Left lung (tissue), 10 donors: ENCODE measurements around the gene ETV3L. TPM values are rescaled to one million over a fixed set of nuclear protein-coding genes. Genes with fewer than 3 reads are reported as not detected.
A peak's percentile ranks its signal among the peaks of the same experiment; 100 is the strongest.

ENCODE experiments used
- ATAC-seq: fragments of 200-7000 bp; cut with Tn5 transposase; one replicate; pipeline ENCODE4 v1.9.1; 2020; ENCODE audit warnings: moderate library complexity
- DNase-seq, 4 donors: peaks; one replicate each; pipeline ENCODE4 v3.0.0-alpha.2; 2013 to 2020
- H3K27ac ChIP-seq, 2 donors: fragments of 200-600 bp; sonication (generic) in 1 of 2; one replicate each; pipeline versions ENCODE4 v1.5.0 to v1.8.0; 2020 to 2021
- H3K27me3 ChIP-seq, 2 donors: fragments of 200-600 bp; sonication (generic) in 1 of 2; one replicate each; pipeline versions ENCODE4 v1.5.0 to v1.8.0; 2020 to 2021
- H3K36me3 ChIP-seq, 2 donors: fragments of 200-600 bp; sonication (generic) in 1 of 2; one replicate each; pipeline versions ENCODE4 v1.5.0 to v1.8.0; 2020 to 2021
- H3K4me1 ChIP-seq, 2 donors: fragments of 200-600 bp; one replicate each; pipeline ENCODE4 v1.8.0; 2021
- H3K4me3 ChIP-seq, 2 donors: fragments of 200-600 bp; sonication (generic) in 1 of 2; one replicate each; pipeline versions ENCODE4 v1.5.0 to v1.8.0; 2020 to 2021; ENCODE audit warnings: mild to moderate bottlenecking in 1 of 2
- H3K9me3 ChIP-seq, 2 donors: fragments of 200-600 bp; sonication (generic) in 1 of 2; one replicate each; pipeline versions ENCODE4 v1.5.0 to v1.8.0; 2020 to 2021
- intact Hi-C, 2 donors: fragments of 100-400 bp; cut with DNase I; formaldehyde crosslinking; loops; one replicate each; pipeline versions ENCODE4 v1.11.2 to v1.14.2; 2022
- polyA plus RNA-seq, 6 donors: library from polyadenylated mRNA; unstranded; fragments of 120-200 nt; gene quantifications; one replicate each; pipeline ENCODE4 v1.2.1, GENCODE V29; 2013; ENCODE audit not compliant: insufficient read length in 6 of 6
- total RNA-seq, 2 donors: library from RNA; stranded (reverse); fragmentation: NEBNext Ultra II Directional; extraction: Animal tissue kit (Norgen Biotek cat#: 25700); gene quantifications; one replicate each; pipeline ENCODE4 v1.2.1, GENCODE V29; 2021
- TF ChIP-seq, protein P1 (sequence below), 2 donors: fragments of 200-600 bp; sonication (generic) in 1 of 2; IDR thresholded peaks; one replicate each; pipeline versions ENCODE4 v1.5.0 to v1.8.0; 2021; ENCODE audit warnings: antibody characterized with exemption in 2 of 2
- donor health status: DM: no; HTN: yes; CAD: no.
- donor health status: DM: no; HTN: no; CAD: no.

ETV3L gene
- total and polyA plus RNA-seq, 8 donors, result not detected

- DNase-seq (no peak), ATAC-seq (no peak)
- H3K4me3 ChIP-seq, result peak overlapping the region; percentile 45 to 63
- TF ChIP-seq, protein P1, sequence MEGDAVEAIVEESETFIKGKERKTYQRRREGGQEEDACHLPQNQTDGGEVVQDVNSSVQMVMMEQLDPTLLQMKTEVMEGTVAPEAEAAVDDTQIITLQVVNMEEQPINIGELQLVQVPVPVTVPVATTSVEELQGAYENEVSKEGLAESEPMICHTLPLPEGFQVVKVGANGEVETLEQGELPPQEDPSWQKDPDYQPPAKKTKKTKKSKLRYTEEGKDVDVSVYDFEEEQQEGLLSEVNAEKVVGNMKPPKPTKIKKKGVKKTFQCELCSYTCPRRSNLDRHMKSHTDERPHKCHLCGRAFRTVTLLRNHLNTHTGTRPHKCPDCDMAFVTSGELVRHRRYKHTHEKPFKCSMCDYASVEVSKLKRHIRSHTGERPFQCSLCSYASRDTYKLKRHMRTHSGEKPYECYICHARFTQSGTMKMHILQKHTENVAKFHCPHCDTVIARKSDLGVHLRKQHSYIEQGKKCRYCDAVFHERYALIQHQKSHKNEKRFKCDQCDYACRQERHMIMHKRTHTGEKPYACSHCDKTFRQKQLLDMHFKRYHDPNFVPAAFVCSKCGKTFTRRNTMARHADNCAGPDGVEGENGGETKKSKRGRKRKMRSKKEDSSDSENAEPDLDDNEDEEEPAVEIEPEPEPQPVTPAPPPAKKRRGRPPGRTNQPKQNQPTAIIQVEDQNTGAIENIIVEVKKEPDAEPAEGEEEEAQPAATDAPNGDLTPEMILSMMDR (IDR thresholded peaks at IDR 0.05), result no peak
- no peaks in the 10 kb centered on the region for H3K36me3 ChIP-seq
- H3K4me1 ChIP-seq, result peaks cover 31 to 54% of the 10 kb centered on the region in 2 donors
- intact Hi-C loops, result no loop called here
- H3K9me3 ChIP-seq, result no peaks in the 10 kb centered on the region
- peaks cover 0 to 3% of the 10 kb centered on the region in 2 donors for H3K27me3 ChIP-seq
- no peak overlapping the region for H3K27ac ChIP-seq
Observed at GRCh38 chr1:157044326-157044725, 55.3 kb downstream of the ETV3L start.

DNA sequence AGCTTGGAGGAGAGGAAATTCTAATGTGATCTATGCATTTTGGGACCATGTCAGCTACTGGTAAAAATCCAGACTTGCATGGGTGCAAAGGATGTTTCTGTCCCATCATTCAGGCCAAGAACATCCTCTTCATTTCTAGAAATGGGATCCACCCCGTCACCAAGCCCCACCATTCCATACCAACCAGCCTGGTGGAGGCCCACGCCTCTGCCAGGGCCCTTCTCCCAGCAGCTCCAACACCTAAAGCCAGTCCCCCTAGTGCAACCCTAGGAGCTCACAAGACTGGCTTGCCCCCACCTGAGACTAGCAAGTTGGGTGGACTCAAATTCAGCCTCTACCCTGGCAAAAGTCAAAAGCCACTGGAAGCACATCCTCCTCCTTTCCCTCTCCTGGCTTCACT, 55.9 kb downstream of the ETV3L start:
- DNase-seq, result no peak
- Histone ChIP-seq H3K4me1 (peaks cover 31 to 54% of the 10 kb centered on the region in 2 donors), H3K4me3 (peak overlapping the region; percentile 45 to 63), H3K27me3 (peaks cover 0 to 3% of the 10 kb centered on the region in 2 donors), H3K27ac (no peak overlapping the region), H3K36me3 (no peaks in the 10 kb centered on the region), H3K9me3 (no peaks in the 10 kb centered on the region)
- TF ChIP-seq, protein P1 (IDR thresholded peaks at IDR 0.05), result no peak
- intact Hi-C loops, result no loop called here
- no peak for ATAC-seq

GRCh38 chr1:157042846-157043245, 56.8 kb downstream of the ETV3L start:
- H3K36me3 ChIP-seq, result no peaks in the 10 kb centered on the region
- no peak overlapping the region for H3K27ac ChIP-seq
- H3K9me3 ChIP-seq, result no peaks in the 10 kb centered on the region
- peaks cover 31 to 54% of the 10 kb centered on the region in 2 donors for H3K4me1 ChIP-seq
- TF ChIP-seq, protein P1 (IDR thresholded peaks at IDR 0.05), result no peak
- peak overlapping the region in 1 of 2 donors; percentile 63 for H3K4me3 ChIP-seq
- intact Hi-C loops, result no loop called here
- ATAC-seq (no peak), DNase-seq (peak in 1 of 4 donors; percentile 24)
- H3K27me3 ChIP-seq, result peaks cover 0 to 3% of the 10 kb centered on the region in 2 donors

Other genes with a start within 250 kb of the ETV3L start
- not detected for gene INSRR, start 240.7 kb downstream of the ETV3L start, total RNA-seq
- gene INSRR, start 240.7 kb downstream of the ETV3L start, polyA plus RNA-seq, result under 1 TPM in 4 of 6 donors, not detected in 2; 0.03 to 0.06 (median 0.04) TPM
- under 1 TPM; 0.47 to 0.97 TPM for gene NTRK1, start 238.9 kb downstream of the ETV3L start, total RNA-seq
- gene NTRK1, start 238.9 kb downstream of the ETV3L start, polyA plus RNA-seq, result under 1 TPM in 5 of 6 donors, not detected in 1; 0.15 to 0.41 (median 0.27) TPM
- gene PEAR1, start 206.1 kb downstream of the ETV3L start, total RNA-seq, result 10 to 100 TPM; 10.6 to 12.3 TPM
- gene PEAR1, start 206.1 kb downstream of the ETV3L start, polyA plus RNA-seq, result 10 to 100 TPM; 25.7 to 30.1 (median 29.4) TPM
- gene LRRC71, start 179.2 kb downstream of the ETV3L start, total RNA-seq, result 1 to 10 TPM in 1 of 2 donors, under 1 TPM in 1; 0.38 to 3.5 TPM
- gene LRRC71, start 179.2 kb downstream of the ETV3L start, polyA plus RNA-seq, result 1 to 10 TPM; 1.1 to 5.5 (median 3.1) TPM
- 10 to 100 TPM; 35.8 to 53.4 TPM for gene ARHGEF11, start 54.1 kb downstream of the ETV3L start, total RNA-seq
- gene ARHGEF11, start 54.1 kb downstream of the ETV3L start, polyA plus RNA-seq, result 10 to 100 TPM; 34.4 to 53.5 (median 40.1) TPM
- gene ETV3, start 38.6 kb upstream of the ETV3L start, total RNA-seq, result 10 to 100 TPM; 23.3 to 26.3 TPM
- gene ETV3, start 38.6 kb upstream of the ETV3L start, polyA plus RNA-seq, result 10 to 100 TPM; 22.6 to 28.2 (median 25.0) TPM